RWPE1 (cell line): ENCODE data around the gene EMD.

Experiments
- CTCF ChIA-PET: fragments of 350-600 bp; sonication (Branson Sonifier 250); formaldehyde crosslinking; extraction: SDS; loops from one replicate; lab custom pipeline; 2021; lab: Yijun Ruan, JAX
- POLR2A ChIA-PET: fragments of 400-600 bp; formaldehyde crosslinking; extraction: SDS; loops from one replicate; lab custom pipeline; 2020; ENCODE audit warnings: antibody characterized with exemption; ENCODE audit not compliant: low non-redundant PET; lab: Yijun Ruan, JAX
- DNase-seq: peaks from one replicate; pipeline ENCODE4 v3.0.0; 2012; ENCODE audit warnings: low spot score
- H3K27ac ChIP-seq: fragments of 450-650 bp; 2 replicates; pipeline ENCODE4 v1.5.1; 2017
- CTCF ChIP-seq: fragments of 450-650 bp; conservative IDR thresholded peaks from 2 replicates; pipeline ENCODE4 v1.5.1; 2017; ENCODE audit warnings: low read depth, mild to moderate bottlenecking

Gene EMD

GRCh38 chrX:154348114-154348531, 31.0 kb upstream of the EMD start:
- peak overlapping the region; percentile 97 for H3K27ac ChIP-seq
- CTCF ChIA-PET = no interaction called here
- POLR2A ChIA-PET = no interaction called here
- DNase-seq = no peak
- no peak for TF ChIP-seq CTCF

- DNase-seq = no peak
- ChIA-PET CTCF (no interaction called here), POLR2A (no interaction called here)
- peak overlapping the region; percentile 97 for H3K27ac ChIP-seq
- no peak for TF ChIP-seq CTCF
These were observed 30.3 kb upstream of the EMD start for GRCh38 chrX:154348646-154349358.

- CTCF ChIA-PET = interaction anchor here (0.7 kb wide), 1 partner anchor 268 kb away, joined by 3 read pairs; no protein-coding TSS in a partner anchor
- TF ChIP-seq CTCF = no peak
- H3K27ac ChIP-seq = peak overlapping the region; percentile 97
- POLR2A ChIA-PET = no interaction called here
- no peak for DNase-seq
These were observed 29.6 kb upstream of the EMD start for GRCh38 chrX:154349359-154349935.

- POLR2A ChIA-PET = no interaction called here
- no peak for TF ChIP-seq CTCF
- CTCF ChIA-PET = interaction anchor here (0.7 kb wide), 1 partner anchor 269 kb away, joined by 3 read pairs; no protein-coding TSS in a partner anchor
- no peak for DNase-seq
- peak overlapping the region; percentile 97 for H3K27ac ChIP-seq
These were observed 29.1 kb upstream of the EMD start for GRCh38 chrX:154349979-154350378.

GRCh38 chrX:154350429-154351182, 28.5 kb upstream of the EMD start:
- POLR2A ChIA-PET = no interaction called here
- CTCF ChIA-PET = no interaction called here
- TF ChIP-seq CTCF = no peak
- DNase-seq = no peak
- peak overlapping the region; percentile 97 for H3K27ac ChIP-seq

- DNase-seq = no peak
- ChIA-PET POLR2A (no interaction called here), CTCF (no interaction called here)
- TF ChIP-seq CTCF = no peak
- peak overlapping the region; percentile 97 for H3K27ac ChIP-seq
These were observed 27.7 kb upstream of the EMD start for GRCh38 chrX:154351183-154352011.
